K562 (cell line): ENCODE measurements around the gene HOMEZ. TPM values are rescaled to one million over a fixed set of nuclear protein-coding genes. Genes with fewer than 3 reads are reported as not detected.
A peak's percentile ranks its signal among the peaks of the same experiment; 100 is the strongest.

Source experiments
- ATAC-seq: fragments of 200-7000 bp; cut with Tn5 transposase; 3 replicates; pipeline ENCODE4 v1.9.1; 2020; ENCODE audit warnings: moderate library complexity
- BruUV-seq: library from RNA; stranded (reverse); fragments of 400-500 nt; replicated peaks from 2 replicates; lab custom pipeline; 2021; lab: Mats Ljungman, UMichigan
- CTCF ChIA-PET: fragments of 300-600 bp; formaldehyde crosslinking; extraction: SDS; loops from one replicate; lab custom pipeline; 2021; ENCODE audit warnings: low intra/inter-chr PET ratio; lab: Yijun Ruan, JAX
- POLR2A ChIA-PET: fragments of 300-600, 350-650 bp; sonication (Branson Sonifier 250); formaldehyde crosslinking; extraction: SDS; loops from one replicate; lab custom pipeline; 2021; ENCODE audit warnings: antibody characterized with exemption, inconsistent platforms; lab: Yijun Ruan, JAX
- DNase-seq, 4 experiments: peaks; one replicate each; pipeline versions ENCODE4 v3.0.0 to v3.0.0-alpha.2; 2011 to 2018; ENCODE audit warnings: low spot score in 3 of 4, mixed read lengths in 3 of 4; ENCODE audit errors: extremely low read depth in 1 of 4
- FAIRE-seq: peaks from 2 replicates; lab custom pipeline; 2011; peaks lifted over from hg19 to GRCh38; lab: Jason Lieb, UNC
- H2AFZ ChIP-seq: 2 replicates; pipeline ENCODE4 v1.6.0; 2011; ENCODE audit warnings: low read depth, low read length, control low read depth, inconsistent platforms
- H3K27ac ChIP-seq: fragments of 200-600 bp; 3 replicates; pipeline ENCODE4 v1.8.0; 2011; ENCODE audit warnings: low read depth, mild to moderate bottlenecking, control low read depth, inconsistent platforms, low read length, moderate library complexity, mixed read lengths; ENCODE audit errors: extremely low read depth
- H3K27me3 ChIP-seq, 2 experiments: fragments of 300-600 bp in 1 of 2; 2 replicates in 1 of 2; 3 replicates in 1 of 2; pipeline versions ENCODE4 v1.6.0 to v1.8.0; 2011; ENCODE audit warnings: inconsistent platforms in 2 of 2, low read length in 2 of 2, mild to moderate bottlenecking in 1 of 2, mixed read lengths in 1 of 2, moderate library complexity in 1 of 2; ENCODE audit not compliant: control insufficient read depth in 2 of 2, insufficient read depth in 2 of 2
- H3K36me3 ChIP-seq: fragments of 300-600 bp; 3 replicates; pipeline ENCODE4 v1.8.0; 2011; ENCODE audit warnings: mild to moderate bottlenecking, low read length, inconsistent platforms; ENCODE audit not compliant: control insufficient read depth, insufficient read depth
- H3K4me1 ChIP-seq, 2 experiments: fragments of 200-600 bp in 1 of 2; replicated peaks in 1 of 2; 2 replicates in 1 of 2; 3 replicates in 1 of 2; pipeline versions ENCODE4 v1.5.1 to v1.8.0; 2011; ENCODE audit warnings: inconsistent platforms in 2 of 2, low read length in 2 of 2, mild to moderate bottlenecking in 1 of 2, mixed read lengths in 1 of 2, moderate library complexity in 1 of 2; ENCODE audit not compliant: control insufficient read depth in 2 of 2, insufficient read depth in 2 of 2
- H3K4me2 ChIP-seq: 2 replicates; pipeline ENCODE4 v1.6.1; 2011; ENCODE audit warnings: low read length, control low read depth, inconsistent platforms, mixed read lengths; ENCODE audit not compliant: insufficient read depth
- H3K4me3 ChIP-seq: fragments of 200-600 bp; sonication (generic), shearing (Covaris generic); 2 replicates; pipeline ENCODE4 v1.5.1; 2016; ENCODE audit warnings: control low read depth, inconsistent platforms
- H3K79me2 ChIP-seq: fragments of 200-600 bp; 3 replicates; pipeline ENCODE4 v1.8.0; 2011; ENCODE audit warnings: low read length, inconsistent platforms; ENCODE audit not compliant: control insufficient read depth, insufficient read depth
- H3K9ac ChIP-seq, 2 experiments: 2 replicates each; pipeline versions ENCODE4 v1.6.0 to v1.6.1; 2011; ENCODE audit warnings: low read depth in 2 of 2, low read length in 2 of 2, control low read depth in 1 of 2, inconsistent platforms in 1 of 2, mild to moderate bottlenecking in 1 of 2, mixed read lengths in 1 of 2; ENCODE audit not compliant: insufficient read depth in 1 of 2
- H3K9me1 ChIP-seq: one replicate; pipeline ENCODE4 v1.6.0; 2011; ENCODE audit warnings: inconsistent platforms, mild to moderate bottlenecking, low read length, moderate library complexity; ENCODE audit not compliant: control insufficient read depth, insufficient read depth
- H3K9me3 ChIP-seq: replicated peaks from 2 replicates; pipeline ENCODE4 v1.5.1; 2011; ENCODE audit warnings: low read depth, low read length, inconsistent platforms; ENCODE audit not compliant: control insufficient read depth, insufficient read depth
- H4K20me1 ChIP-seq: replicated peaks from 2 replicates; pipeline ENCODE4 v1.6.1; 2011; ENCODE audit warnings: low read length, inconsistent platforms, mixed read lengths; ENCODE audit not compliant: control insufficient read depth, insufficient read depth
- DMBX1 ChIP-seq: fragments of 250-450 bp; sonication (Bioruptor Pico); IDR thresholded peaks from 2 replicates; pipeline ENCODE4 v1.8.0; 2022; ENCODE audit warnings: inconsistent platforms, mild to moderate bottlenecking, moderate library complexity, borderline replicate concordance
- FOXA3 ChIP-seq, 2 experiments: fragments of 450-650 bp in 1 of 2; sonication (generic) in 1 of 2; formaldehyde crosslinking; IDR thresholded peaks in 1 of 2; conservative IDR thresholded peaks in 1 of 2; 2 replicates each; pipeline versions ENCODE4 v1.4.0 to v1.8.0; 2020 to 2022; ENCODE audit warnings: mild to moderate bottlenecking in 2 of 2, missing genetic modification reagents in 1 of 2
- GTF2E2 ChIP-seq: fragments of 200-800 bp; sonication (Bioruptor generic); IDR thresholded peaks from 2 replicates; pipeline ENCODE4 v1.6.1; 2016; ENCODE audit warnings: missing genetic modification characterization, missing compliant biosample characterization
- HDAC2 ChIP-seq: fragments of 450-650 bp; IDR thresholded peaks from 2 replicates; pipeline ENCODE4 v1.6.1; 2016; ENCODE audit warnings: mild to moderate bottlenecking
- NEUROD1 ChIP-seq: fragments of 150-350 bp; IDR thresholded peaks from 2 replicates; pipeline ENCODE4 v1.6.1; 2014; ENCODE audit warnings: borderline replicate concordance, low read length, low read depth; ENCODE audit not compliant: partially characterized antibody
- NFE2 ChIP-seq: IDR thresholded peaks from 2 replicates; pipeline ENCODE4 v1.6.1; 2014; ENCODE audit warnings: antibody characterized with exemption, low read depth
- PHF21A ChIP-seq: fragments of 450-650 bp; IDR thresholded peaks from 2 replicates; pipeline ENCODE4 v1.6.1; 2017; ENCODE audit warnings: low read depth, borderline replicate concordance
- POLR2G ChIP-seq: fragments of 200-400 bp; formaldehyde crosslinking; IDR thresholded peaks from 2 replicates; pipeline ENCODE4 v1.6.1; 2017; ENCODE audit warnings: low read depth, mild to moderate bottlenecking, antibody characterized with exemption, low read length, moderate library complexity
- RBM34 ChIP-seq: fragments of 200-400 bp; formaldehyde crosslinking; IDR thresholded peaks from 2 replicates; pipeline ENCODE4 v1.6.1; 2018; ENCODE audit warnings: low read length, borderline replicate concordance; ENCODE audit not compliant: insufficient read depth
- TAF1 ChIP-seq: IDR thresholded peaks from 2 replicates; pipeline ENCODE4 v1.6.1; 2011; ENCODE audit warnings: mild to moderate bottlenecking, low read length, moderate library complexity; ENCODE audit not compliant: insufficient read depth, control insufficient read depth, severe bottlenecking; ENCODE audit errors: extremely low read depth
- TEAD1 ChIP-seq, 2 experiments: fragments of 450-650 bp in 1 of 2; sonication (generic) in 1 of 2; formaldehyde crosslinking; IDR thresholded peaks; 2 replicates each; pipeline versions ENCODE4 v1.4.0 to v1.8.0; 2020 to 2022; ENCODE audit warnings: mild to moderate bottlenecking in 2 of 2, missing genetic modification reagents in 1 of 2
- ZBTB34 ChIP-seq: fragments of 250-450 bp; sonication (Bioruptor Pico); IDR thresholded peaks from 2 replicates; pipeline ENCODE4 v1.8.0; 2021; ENCODE audit warnings: mild to moderate bottlenecking, moderate library complexity
- ZFX ChIP-seq: sonication (generic); formaldehyde crosslinking; IDR thresholded peaks from 2 replicates; pipeline ENCODE4 v1.8.0; 2022; ENCODE audit warnings: mild to moderate bottlenecking, missing genetic modification reagents, moderate library complexity
- ZKSCAN1 ChIP-seq: fragments of 150-350 bp; IDR thresholded peaks from 2 replicates; pipeline ENCODE4 v1.6.1; 2016; ENCODE audit warnings: low read depth, low read length
- ZNF143 ChIP-seq: sonication (generic); formaldehyde crosslinking; IDR thresholded peaks from 2 replicates; pipeline ENCODE4 v1.9.0; 2022; ENCODE audit warnings: mild to moderate bottlenecking, missing genetic modification reagents
- ZNF165 ChIP-seq: fragments of 250-450 bp; sonication (Bioruptor Pico); IDR thresholded peaks from 2 replicates; pipeline ENCODE4 v1.4.0; 2020; ENCODE audit warnings: borderline replicate concordance
- ZNF316 ChIP-seq: fragments of 450-650 bp; IDR thresholded peaks from 2 replicates; pipeline ENCODE4 v1.6.1; 2016
- ZNF354B ChIP-seq: fragments of 250-450 bp; sonication (Bioruptor Pico); IDR thresholded peaks from 2 replicates; pipeline ENCODE4 v1.4.0; 2020
- ZNF586 ChIP-seq: fragments of 450-650 bp; formaldehyde crosslinking; conservative IDR thresholded peaks from 2 replicates; pipeline ENCODE4 v1.4.0; 2020; ENCODE audit warnings: mild to moderate bottlenecking, moderate library complexity
- ZNF77 ChIP-seq: fragments of 250-450 bp; sonication (Bioruptor Pico); IDR thresholded peaks from 2 replicates; pipeline ENCODE4 v1.5.0; 2020
- WGBS: fragments of 100-300 bp; shearing (Covaris generic); methylation state at CpG from one replicate; pipeline ENCODE4 v1.1.6; 2016; ENCODE audit warnings: low coverage, mixed read lengths; ENCODE audit not compliant: insufficient coverage; ENCODE audit errors: missing lambda C conversion rate; 5-methylcytosine and 5-hydroxymethylcytosine counted together
- in situ Hi-C: fragments of 300-500 bp; cut with MboI; formaldehyde crosslinking; loops from 4 replicates; pipeline ENCODE4 v1.15.0; 2018; ENCODE audit warnings: inconsistent platforms, mixed read lengths
- intact Hi-C: fragments of 100-400 bp; cut with micrococcal nuclease; formaldehyde crosslinking; loops from 2 replicates; pipeline ENCODE4 v1.14.2; 2022
- polyA plus RNA-seq, 8 experiments: library from polyadenylated mRNA; depleted of rRNA in 4 of 8; stranded (reverse) in 5 of 8; unstranded in 3 of 8; fragments of >200 nt; fragmentation: Nextera tagmentation in 2 of 8; fragmentation: Illumina TruSeq in 1 of 8; extraction: Ambion mirVana in 2 of 8; extraction: Trizol in 1 of 8; gene quantifications; 2 replicates each; pipeline versions ENCODE4 v1.2.1 to v1.2.3, GENCODE V29; 2011 to 2014; ENCODE audit warnings: inconsistent platforms in 1 of 8, missing spikeins in 1 of 8
- total RNA-seq, 7 experiments: library from RNA; depleted of rRNA in 6 of 7; stranded (reverse); fragments of >200 nt in 6 of 7; fragmentation: Illumina TruSeq in 2 of 7; extraction: Trizol in 2 of 7; gene quantifications; 2 replicates each; pipeline versions ENCODE4 v1.2.1 to v1.2.3, GENCODE V29; 2011 to 2021; ENCODE audit warnings: low replicate concordance in 1 of 7
- TF ChIP-seq, protein P1 (sequence below): fragments of 250-450 bp; sonication (Bioruptor Pico); IDR thresholded peaks from 2 replicates; pipeline ENCODE4 v1.4.0; 2020

HOMEZ gene
- total and polyA plus RNA-seq, 9 of the 15 experiments (the other 6 are each of a cell fraction or from before 2014, with no cell fraction given), result 3.0 to 30.2 (median 16.9) TPM

- in situ Hi-C loops, result no loop called here
- Histone ChIP-seq H3K79me2 (peaks cover 45% of the 10 kb centered on the region), H3K4me1 (peaks cover 21 to 42% of the 10 kb centered on the region in 2 experiments; a peak in 4 of 5 replicates), H2AFZ (peak within 1 kb of the TSS; percentile 96), H3K9me3 (no peaks in the 10 kb centered on the region), H3K4me2 (peak within 1 kb of the TSS; percentile 98), H3K4me3 (peak within 1 kb of the TSS; percentile 94), H3K27me3 (no peaks in the 10 kb centered on the region), H4K20me1 (no peaks in the 10 kb centered on the region), H3K9me1 (peaks cover 4% of the 10 kb centered on the region), H3K27ac (peak within 1 kb of the TSS; percentile 90), H3K9ac (peak within 1 kb of the TSS; percentile 92 to 95), H3K36me3 (peaks cover 41% of the 10 kb centered on the region)
- peak; percentile 66 for ATAC-seq
- FAIRE-seq, result peak; percentile 87
- ChIA-PET CTCF (no interaction called here), POLR2A (interaction anchor here (0.7 to 3.7 kb wide), 7 partner anchors 9 to 540 kb away, joined by 3 to 17 read pairs (median 3); partner anchors contain the start of genes AJUBA, OXA1L and PABPN1)
- 0% methylated on average over 13 of the region's 24 CpGs for WGBS
- peak; percentile 82 to 95 (median 86) for DNase-seq
- TSS peak; percentile 41 for BruUV-seq
- intact Hi-C loops, result loop anchor here (2.0 kb wide), 1 partner anchor 14 kb away; the partner anchor contains the start of gene PABPN1
- peak; percentile 80 for TF ChIP-seq POLR2G
- TF ChIP-seq NEUROD1, result peak; percentile 73
- TF ChIP-seq PHF21A, result peak; percentile 25; the same call in 1 of the 2 replicates
- TF ChIP-seq ZNF354B (CRISPR knock-in tag), result no peak
- TF ChIP-seq ZNF77 (CRISPR knock-in tag), result no peak
- TF ChIP-seq ZNF143 (CRISPR knock-in tag), result no peak
- TF ChIP-seq ZNF165, result no peak
- TF ChIP-seq FOXA3 (CRISPR knock-in tag; conservative IDR thresholded peaks at IDR 0.05 in 1 of 2, IDR thresholded peaks at IDR 0.05 in 1 of 2), result no peak
- no peak for TF ChIP-seq ZNF586 (CRISPR knock-in tag)
- peak; percentile 94 for TF ChIP-seq ZFX (CRISPR knock-in tag)
- TF ChIP-seq NFE2, result no peak
- 0 out of 2 replicates have a peak, but pooled peaks have one; percentile 32 for TF ChIP-seq GTF2E2 (tag)
- TF ChIP-seq TAF1, result peak; percentile 71
- TF ChIP-seq DMBX1 (CRISPR knock-in tag), result no peak
- TF ChIP-seq RBM34, result no peak
- TF ChIP-seq ZNF316, result no peak
- TF ChIP-seq ZBTB34, result no peak
- TF ChIP-seq, protein P1, sequence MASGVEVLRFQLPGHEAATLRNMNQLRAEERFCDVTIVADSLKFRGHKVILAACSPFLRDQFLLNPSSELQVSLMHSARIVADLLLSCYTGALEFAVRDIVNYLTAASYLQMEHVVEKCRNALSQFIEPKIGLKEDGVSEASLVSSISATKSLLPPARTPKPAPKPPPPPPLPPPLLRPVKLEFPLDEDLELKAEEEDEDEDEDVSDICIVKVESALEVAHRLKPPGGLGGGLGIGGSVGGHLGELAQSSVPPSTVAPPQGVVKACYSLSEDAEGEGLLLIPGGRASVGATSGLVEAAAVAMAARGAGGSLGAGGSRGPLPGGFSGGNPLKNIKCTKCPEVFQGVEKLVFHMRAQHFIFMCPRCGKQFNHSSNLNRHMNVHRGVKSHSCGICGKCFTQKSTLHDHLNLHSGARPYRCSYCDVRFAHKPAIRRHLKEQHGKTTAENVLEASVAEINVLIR (CRISPR knock-in tag), result peak; percentile 94
- 0 out of 2 replicates have a peak, but pooled peaks have one; percentile 60 for TF ChIP-seq HDAC2
- peak in 1 of 2 experiments; percentile 83; a peak in 2 of 4 replicates for TF ChIP-seq TEAD1 (CRISPR knock-in tag; IDR thresholded peaks at IDR 0.05)
- TF ChIP-seq ZKSCAN1, result peak; percentile 49; the same call in 1 of the 2 replicates
These were observed 20.6 kb upstream of the HOMEZ start, which contains the start of gene BCL2L2 for GRCh38 chr14:23306412-23307145. Gene BCL2L2, plus strand, starts transcription at chr14:23306833. Its CDS starts 935 bp downstream, at chr14:23307768.
